ENCODE results near the gene DHX29. TPM values are rescaled to one million over a fixed set of nuclear protein-coding genes. Genes with fewer than 3 reads are reported as not detected.

Gene DHX29
- total RNA-seq, 1 donor from 2014 or later = 17.4 TPM

DNA sequence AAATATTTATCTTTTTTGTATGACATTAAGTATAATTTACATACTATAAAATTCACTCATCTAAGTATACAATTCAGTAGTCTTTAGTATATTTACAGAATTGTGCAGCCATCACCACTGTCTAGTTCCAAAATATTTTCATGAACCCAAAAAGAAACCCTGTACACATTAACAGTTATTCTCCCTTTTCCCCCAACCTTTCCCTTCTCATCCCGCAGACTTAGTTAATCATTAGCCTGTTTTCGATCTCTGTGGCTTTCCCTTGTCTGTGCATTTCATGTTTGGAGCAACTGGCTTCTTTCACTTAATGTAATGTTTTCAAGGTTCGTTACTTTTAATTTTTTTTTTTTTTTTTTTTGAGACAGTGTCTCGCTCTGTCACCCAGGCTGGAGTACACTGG lies 37.8 kb upstream of the DHX29 start:
- DNase-seq = no peak
- H3K4me3 Mint-ChIP-seq = no peak overlapping the region
- ChIA-PET POLR2A (no interaction called here), CTCF (no interaction called here)
- no peak overlapping the region for H3K27ac Mint-ChIP-seq
- peaks cover 83% of the 10 kb centered on the region for H3K36me3 Mint-ChIP-seq (ENCODE audit: low read depth)
- no peaks in the 10 kb centered on the region for H3K9me3 Mint-ChIP-seq
- intact Hi-C loops (cut with micrococcal nuclease) = loop anchor here (10.0 kb wide), 1 partner anchor 189 kb away; the partner anchor contains the start of gene PLPP1
- TF ChIP-seq, protein P1, sequence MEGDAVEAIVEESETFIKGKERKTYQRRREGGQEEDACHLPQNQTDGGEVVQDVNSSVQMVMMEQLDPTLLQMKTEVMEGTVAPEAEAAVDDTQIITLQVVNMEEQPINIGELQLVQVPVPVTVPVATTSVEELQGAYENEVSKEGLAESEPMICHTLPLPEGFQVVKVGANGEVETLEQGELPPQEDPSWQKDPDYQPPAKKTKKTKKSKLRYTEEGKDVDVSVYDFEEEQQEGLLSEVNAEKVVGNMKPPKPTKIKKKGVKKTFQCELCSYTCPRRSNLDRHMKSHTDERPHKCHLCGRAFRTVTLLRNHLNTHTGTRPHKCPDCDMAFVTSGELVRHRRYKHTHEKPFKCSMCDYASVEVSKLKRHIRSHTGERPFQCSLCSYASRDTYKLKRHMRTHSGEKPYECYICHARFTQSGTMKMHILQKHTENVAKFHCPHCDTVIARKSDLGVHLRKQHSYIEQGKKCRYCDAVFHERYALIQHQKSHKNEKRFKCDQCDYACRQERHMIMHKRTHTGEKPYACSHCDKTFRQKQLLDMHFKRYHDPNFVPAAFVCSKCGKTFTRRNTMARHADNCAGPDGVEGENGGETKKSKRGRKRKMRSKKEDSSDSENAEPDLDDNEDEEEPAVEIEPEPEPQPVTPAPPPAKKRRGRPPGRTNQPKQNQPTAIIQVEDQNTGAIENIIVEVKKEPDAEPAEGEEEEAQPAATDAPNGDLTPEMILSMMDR (IDR thresholded peaks at IDR 0.05) = no peak
- no peak for ATAC-seq (ENCODE audit: low read depth)
- H3K4me1 Mint-ChIP-seq = peaks cover 7% of the 10 kb centered on the region
- H3K27me3 Mint-ChIP-seq = no peaks in the 10 kb centered on the region

DNA sequence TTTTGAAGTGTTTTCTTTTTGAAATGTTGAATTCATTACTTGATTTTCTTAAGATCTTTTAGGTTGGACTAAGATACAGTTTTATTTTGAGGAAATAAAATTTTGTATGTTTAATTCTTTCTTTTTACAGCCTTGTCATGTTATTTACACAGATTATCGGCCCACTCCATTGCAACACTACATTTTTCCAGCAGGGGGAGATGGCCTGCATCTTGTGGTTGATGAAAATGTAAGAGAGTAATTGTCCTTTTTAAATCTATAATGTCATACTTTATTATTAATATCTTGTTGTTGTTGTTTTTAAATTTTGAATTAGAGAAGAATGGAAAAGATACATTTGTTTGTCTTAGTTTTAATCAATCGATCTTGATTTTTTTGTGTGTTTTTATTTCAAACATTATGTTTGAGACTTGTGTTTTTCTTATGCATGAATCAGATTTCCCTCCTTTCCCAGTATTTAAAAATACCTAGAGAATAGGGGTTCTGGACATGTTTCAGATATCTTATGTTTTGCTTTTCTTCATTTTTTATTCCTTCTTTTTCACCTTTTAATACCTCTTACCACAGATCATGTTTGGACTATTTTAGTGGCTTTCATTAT lies 37.0 kb upstream of the DHX29 start:
- Mint-ChIP-seq H3K27ac (peak overlapping the region; percentile 41), H3K9me3 (no peaks in the 10 kb centered on the region)
- peak; percentile 52 for ATAC-seq (ENCODE audit: low read depth)

DNA sequence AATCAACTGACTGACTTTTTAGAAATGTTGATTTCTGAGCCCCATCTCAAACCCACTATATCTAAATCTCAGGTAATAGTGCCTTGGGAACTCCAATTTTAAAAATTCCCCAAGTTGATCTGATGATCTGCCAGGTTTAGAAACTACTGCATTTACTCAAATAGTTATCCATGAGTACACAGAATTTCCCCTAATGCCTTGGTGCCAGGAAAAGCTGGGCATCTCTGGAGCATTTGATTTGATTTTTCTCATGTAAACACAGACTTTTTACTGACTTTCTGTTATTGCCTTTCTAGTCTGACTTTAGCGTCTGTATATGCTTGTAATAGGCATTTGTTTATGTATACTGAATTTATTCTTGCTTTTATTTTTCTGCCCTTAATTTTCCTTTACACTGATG lies 36.1 kb upstream of the DHX29 start:
- DNase-seq (no peak), ATAC-seq (ENCODE audit: low read depth) (no peak)
- intact Hi-C loops (cut with micrococcal nuclease) = loop anchor here (1.0 to 10.0 kb wide), 4 partner anchors 171 to 859 kb away; partner anchors contain the start of gene PLPP1
- Mint-ChIP-seq H3K36me3 (ENCODE audit: low read depth) (peaks cover 76% of the 10 kb centered on the region), H3K27ac (no peak overlapping the region), H3K27me3 (no peaks in the 10 kb centered on the region), H3K4me3 (no peak overlapping the region), H3K4me1 (peaks cover 11% of the 10 kb centered on the region), H3K9me3 (no peaks in the 10 kb centered on the region)
- POLR2A ChIA-PET = interaction anchor here (0.5 kb wide), 1 partner anchor 348 kb away, joined by 3 read pairs; no protein-coding TSS in a partner anchor
- TF ChIP-seq, protein P1 (IDR thresholded peaks at IDR 0.05) = no peak
- CTCF ChIA-PET = interaction anchor here (0.9 to 2.0 kb wide), 3 partner anchors 16 to 349 kb away, joined by 4 to 5 read pairs (median 4); no protein-coding TSS in a partner anchor

More for the DNA sequence above, 37.0 kb upstream of the DHX29 start:
- no peaks in the 10 kb centered on the region for H3K27me3 Mint-ChIP-seq
- ChIA-PET CTCF (interaction anchor here (0.9 to 1.4 kb wide), 2 partner anchors 17 to 348 kb away, joined by 4 read pairs; no protein-coding TSS in a partner anchor), POLR2A (interaction anchor here (0.5 kb wide), 1 partner anchor 347 kb away, joined by 3 read pairs; no protein-coding TSS in a partner anchor)
- peaks cover 3% of the 10 kb centered on the region for H3K4me1 Mint-ChIP-seq
- H3K36me3 Mint-ChIP-seq (ENCODE audit: low read depth) = peaks cover 78% of the 10 kb centered on the region
- no peak overlapping the region for H3K4me3 Mint-ChIP-seq
- no peak for DNase-seq
- intact Hi-C loops (cut with micrococcal nuclease) = loop anchor here (1.0 to 10.0 kb wide), 4 partner anchors 172 to 858 kb away; partner anchors contain the start of gene PLPP1
- TF ChIP-seq, protein P1 (IDR thresholded peaks at IDR 0.05) = no peak

DNA sequence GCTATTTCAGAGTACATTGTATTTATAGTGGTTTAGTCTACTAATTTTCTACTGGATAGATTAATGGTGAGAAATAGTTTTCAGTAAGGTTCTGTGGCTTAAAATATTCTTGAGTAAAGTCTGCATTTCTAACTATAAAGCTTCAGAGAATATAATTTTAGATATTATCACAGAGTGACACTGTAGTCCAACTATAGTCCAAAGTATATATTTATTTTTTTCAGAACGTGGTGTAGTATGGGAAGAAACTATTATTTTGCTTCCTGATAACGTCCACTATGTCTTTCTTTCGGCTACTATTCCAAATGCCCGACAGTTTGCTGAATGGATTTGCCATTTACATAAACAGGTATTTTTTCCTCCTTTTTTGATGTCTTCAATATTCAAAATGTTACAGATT lies 35.6 kb upstream of the DHX29 start:
- no peaks in the 10 kb centered on the region for H3K27me3 Mint-ChIP-seq
- DNase-seq (no peak), ATAC-seq (ENCODE audit: low read depth) (no peak)
- POLR2A ChIA-PET = no interaction called here
- intact Hi-C loops (cut with micrococcal nuclease) = loop anchor here (5.0 to 10.0 kb wide), 2 partner anchors 192 to 859 kb away; partner anchors contain the start of gene PLPP1
- H3K36me3 Mint-ChIP-seq (ENCODE audit: low read depth) = peaks cover 71% of the 10 kb centered on the region
- CTCF ChIA-PET = interaction anchor here (1.2 to 2.0 kb wide), 3 partner anchors 16 to 349 kb away, joined by 4 to 5 read pairs (median 5); no protein-coding TSS in a partner anchor
- no peak overlapping the region for H3K4me3 Mint-ChIP-seq
- peaks cover 16% of the 10 kb centered on the region for H3K4me1 Mint-ChIP-seq
- H3K27ac Mint-ChIP-seq = no peak overlapping the region
- H3K9me3 Mint-ChIP-seq = no peaks in the 10 kb centered on the region
- TF ChIP-seq, protein P1 (IDR thresholded peaks at IDR 0.05) = no peak

DNA sequence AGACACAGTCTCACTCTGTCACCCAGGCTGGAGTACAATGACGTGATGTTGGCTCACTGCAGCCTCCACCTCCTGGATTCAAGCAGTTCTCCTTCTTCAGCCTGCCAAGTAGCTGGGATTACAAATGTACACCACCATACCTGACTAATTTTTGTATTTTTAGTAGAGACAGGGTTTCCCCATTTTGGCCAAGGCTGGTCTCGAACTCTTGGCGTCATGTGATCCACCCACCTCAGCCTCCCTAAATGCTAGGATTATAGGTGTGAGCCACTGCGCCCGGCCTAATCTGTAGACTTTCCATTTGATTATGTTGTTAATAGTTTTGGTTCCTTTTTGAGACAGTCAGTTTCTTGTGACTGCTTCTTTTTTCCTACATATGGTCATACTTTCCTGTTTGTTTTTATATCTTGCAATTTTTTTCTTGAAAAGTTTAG lies 31.3 kb upstream of the DHX29 start:
- ChIA-PET POLR2A (interaction anchor here (0.6 to 0.8 kb wide), 3 partner anchors 18 to 1076 kb away, joined by 6 read pairs; no protein-coding TSS in a partner anchor), CTCF (no interaction called here)
- Mint-ChIP-seq H3K4me1 (peaks cover 21% of the 10 kb centered on the region), H3K4me3 (no peak overlapping the region), H3K27me3 (no peaks in the 10 kb centered on the region), H3K27ac (peak overlapping the region; percentile 65), H3K9me3 (no peaks in the 10 kb centered on the region), H3K36me3 (ENCODE audit: low read depth) (peaks cover 61% of the 10 kb centered on the region)
- intact Hi-C loops (cut with micrococcal nuclease) = no loop called here
- no peak for DNase-seq
- peak; percentile 64 for ATAC-seq (ENCODE audit: low read depth)
- TF ChIP-seq, protein P1 (IDR thresholded peaks at IDR 0.05) = no peak
